ENCODE results near the gene SEH1L.

SEH1L gene

GRCh38 chr18:13022644-13023043, 74.8 kb downstream of the SEH1L start:
- no peak for DNase-seq (ENCODE audit: low spot score)
- TF ChIP-seq CTCF (IDR thresholded peaks at IDR 0.05; ENCODE audit: extremely low read depth, missing control alignments), result no peak

- no peak for TF ChIP-seq CTCF (IDR thresholded peaks at IDR 0.05; ENCODE audit: extremely low read depth, missing control alignments)
- no peak for DNase-seq (ENCODE audit: low spot score)
Measured at GRCh38 chr18:13025233-13025632, 77.4 kb downstream of the SEH1L start.

GRCh38 chr18:13026583-13027270, 78.9 kb downstream of the SEH1L start:
- TF ChIP-seq CTCF (IDR thresholded peaks at IDR 0.05; ENCODE audit: extremely low read depth, missing control alignments), result no peak
- DNase-seq (ENCODE audit: low spot score), result no peak

- DNase-seq (ENCODE audit: low spot score), result no peak
- no peak for TF ChIP-seq CTCF (IDR thresholded peaks at IDR 0.05; ENCODE audit: extremely low read depth, missing control alignments)
Measured at GRCh38 chr18:13028869-13029268, 81.1 kb downstream of the SEH1L start.

- TF ChIP-seq CTCF (IDR thresholded peaks at IDR 0.05; ENCODE audit: extremely low read depth, missing control alignments), result no peak
- DNase-seq (ENCODE audit: low spot score), result no peak
Measured at GRCh38 chr18:13032173-13032572, 84.4 kb downstream of the SEH1L start.

- DNase-seq (ENCODE audit: low spot score), result no peak
- no peak for TF ChIP-seq CTCF (IDR thresholded peaks at IDR 0.05; ENCODE audit: extremely low read depth, missing control alignments)
Measured at GRCh38 chr18:13035249-13035914, 87.6 kb downstream of the SEH1L start.

- no peak for TF ChIP-seq CTCF (IDR thresholded peaks at IDR 0.05; ENCODE audit: extremely low read depth, missing control alignments)
- no peak for DNase-seq (ENCODE audit: low spot score)
Measured at GRCh38 chr18:13036622-13037320, 89.0 kb downstream of the SEH1L start.

All from GM20000 (cell line).